Heart left ventricle (tissue), 16 donors: ENCODE measurements around the gene RND1. TPM values are rescaled to one million over a fixed set of nuclear protein-coding genes. Genes with fewer than 3 reads are reported as not detected.

Experiments used
- ATAC-seq, 4 donors: fragments of 200-7000 bp; cut with Tn5 transposase; one replicate each; pipeline ENCODE4 v1.9.1; 2020 to 2022; ENCODE audit warnings: moderate library complexity in 4 of 4, mild to moderate bottlenecking in 3 of 4, moderate number of reproducible peaks in 1 of 4
- DNase-seq, 5 donors: peaks; one replicate each; pipeline ENCODE4 v3.0.0-alpha.2; 2020
- H3K27ac ChIP-seq, 12 donors: fragments of 200-600 bp; sonication (generic) in 4 of 12; one replicate each; pipeline versions ENCODE4 v1.5.0 to v1.8.0; 2016 to 2022; ENCODE audit warnings: mild to moderate bottlenecking in 2 of 12
- H3K27me3 ChIP-seq, 9 donors: fragments of 200-600 bp; sonication (generic) in 2 of 9; one replicate each; pipeline versions ENCODE4 v1.5.1 to v1.8.0; 2016 to 2022; ENCODE audit warnings: mild to moderate bottlenecking in 3 of 9
- H3K36me3 ChIP-seq, 9 donors: fragments of 200-600 bp; sonication (generic) in 2 of 9; one replicate each; pipeline versions ENCODE4 v1.5.0 to v1.8.0; 2018 to 2022; ENCODE audit warnings: mild to moderate bottlenecking in 2 of 9
- H3K4me1 ChIP-seq, 12 donors: fragments of 200-600 bp; sonication (generic) in 4 of 12; one replicate each; pipeline versions ENCODE4 v1.5.0 to v1.8.0; 2016 to 2022; ENCODE audit warnings: mild to moderate bottlenecking in 3 of 12
- H3K4me3 ChIP-seq, 12 donors: fragments of 200-600 bp; sonication (generic) in 4 of 12; one replicate each; pipeline versions ENCODE4 v1.5.0 to v1.8.0; 2017 to 2022; ENCODE audit warnings: mild to moderate bottlenecking in 9 of 12, moderate library complexity in 4 of 12
- H3K9me3 ChIP-seq, 12 donors: fragments of 200-600 bp; sonication (generic) in 4 of 12; one replicate each; pipeline versions ENCODE4 v1.5.0 to v1.8.0; 2016 to 2022; ENCODE audit warnings: mild to moderate bottlenecking in 1 of 12
- CTCF ChIP-seq, 12 donors: fragments of 200-600 bp; sonication (generic) in 4 of 12; IDR thresholded peaks; one replicate each; pipeline versions ENCODE4 v1.5.0 to v1.8.0; 2018 to 2022; ENCODE audit warnings: antibody characterized with exemption in 12 of 12, mild to moderate bottlenecking in 5 of 12
- POLR2A ChIP-seq, 2 donors: fragments of 450-650 bp; IDR thresholded peaks; one replicate each; pipeline ENCODE4 v1.6.1; 2017; ENCODE audit warnings: antibody characterized with exemption in 2 of 2, mild to moderate bottlenecking in 2 of 2, moderate library complexity in 2 of 2
- WGBS, 4 donors: extraction: QIAGEN DNeasy Blood & Tissue Kit in 2 of 4; methylation state at CpG; one replicate each; pipeline versions ENCODE4 v1.1.5 to v1.1.7; 2013 to 2018; 5-methylcytosine and 5-hydroxymethylcytosine counted together
- intact Hi-C, 10 donors: fragments of 100-400 bp; cut with DNase I; formaldehyde crosslinking; loops; one replicate each; pipeline versions ENCODE4 v1.11.1 to v1.14.2; 2022
- polyA plus RNA-seq, 2 donors: library from polyadenylated mRNA; stranded (reverse); fragments of 200-250 nt; gene quantifications; one replicate each; pipeline ENCODE4 v1.2.3, GENCODE V29; 2013
- total RNA-seq, 9 donors: library from RNA; depleted of rRNA in 2 of 9; stranded (reverse); fragments of >200 nt in 2 of 9; fragmentation: NEBNext Ultra II Directional in 3 of 9; extraction: Animal tissue kit (Norgen Biotek cat#: 25700) in 3 of 9; gene quantifications; one replicate each; pipeline versions ENCODE4 v1.1.0 to v1.2.4, GENCODE V29; 2016 to 2023
- donor health status: ischemic (EF 13 %, LVEDD 7.1; RV severe dilation, severe dysfunction).
- donor health status: healthy with polysubstance abuse.
- donor health status: DM: no; HTN: yes; CAD: no.
- donor health status: DM: no; HTN: no; CAD: no.
- donor health status: ischemic (EF 25% LVEDD 6.9; RV normal size, moderate dysfunction).
- donor health status: ischemic (EF 25% LVEDD 5.7; RV mildly dilated, moderate dysfunction).
- donor health status: healthy.
- donor health status: DM: yes; HTN: yes; CAD: no.
- donor health status: ischemic (EF 35%, LVEDD 5.7; RV mildly dilated, moderate dysfunction).
- donor health status: nonischemic (EF 11% LVEDD 7.7; RV severe dilation, severe dysfunction).
- donor health status: DM: yes; HTN: yes; CAD: no.
- donor health status: PGD.
- donor health status: ischemic (EF 29% LVEDD 5.4; RV normal size, mild dysfunction).
- donor health status: nonischemic (EF 23%, LVEDD 6.1; RV moderate dilation, normal function).

RND1 gene
- total and polyA plus RNA-seq, 11 donors, result 0.35 to 1.5 (median 0.60) TPM; not detected in 2

GRCh38 chr12:48824112-48824511 lies 41.6 kb downstream of the RND1 start:
- WGBS, 4 donors, result 85 to 91% (median 86%) methylated on average over 12 of the region's 12 CpGs
- TF ChIP-seq POLR2A (IDR thresholded peaks at IDR 0.05) (no peak), CTCF (IDR thresholded peaks at IDR 0.05) (no peak)
- intact Hi-C loops, result no loop called here
- Histone ChIP-seq H3K27ac (no peak overlapping the region), H3K4me1 (peaks cover 0 to 4% (median 0%) of the 10 kb centered on the region in 12 donors), H3K9me3 (no peaks in the 10 kb centered on the region), H3K36me3 (peaks cover 0 to 37% (median 23%) of the 10 kb centered on the region in 9 donors), H3K27me3 (no peaks in the 10 kb centered on the region), H3K4me3 (no peak overlapping the region)
- DNase-seq, result no peak
- ATAC-seq, result no peak

GRCh38 chr12:48823281-48823680 lies 42.4 kb downstream of the RND1 start:
- ATAC-seq, result no peak
- peaks cover 0 to 29% (median 15%) of the 10 kb centered on the region in 9 donors for H3K36me3 ChIP-seq
- TF ChIP-seq CTCF (IDR thresholded peaks at IDR 0.05) (no peak), POLR2A (IDR thresholded peaks at IDR 0.05) (no peak)
- WGBS, 4 donors, result 85 to 90% (median 88%) methylated on average over 9 to 11 of the region's 11 CpGs
- H3K27ac ChIP-seq, result no peak overlapping the region
- peaks cover 0 to 10% (median 3%) of the 10 kb centered on the region in 12 donors for H3K4me1 ChIP-seq
- intact Hi-C loops, result no loop called here
- no peak overlapping the region for H3K4me3 ChIP-seq
- H3K9me3 ChIP-seq, result no peaks in the 10 kb centered on the region
- DNase-seq, result no peak
- H3K27me3 ChIP-seq, result no peaks in the 10 kb centered on the region

GRCh38 chr12:48822711-48823110 lies 43.0 kb downstream of the RND1 start:
- ATAC-seq, result no peak
- Histone ChIP-seq H3K4me3 (no peak overlapping the region), H3K36me3 (peaks cover 0 to 23% (median 10%) of the 10 kb centered on the region in 9 donors), H3K4me1 (peaks cover 0 to 16% (median 7%) of the 10 kb centered on the region in 12 donors), H3K27ac (no peak overlapping the region), H3K9me3 (no peaks in the 10 kb centered on the region), H3K27me3 (peaks cover 0 to 4% (median 0%) of the 10 kb centered on the region in 9 donors)
- WGBS, 4 donors, result 67 to 86% (median 78%) methylated on average over 2 of the region's 2 CpGs
- TF ChIP-seq POLR2A (IDR thresholded peaks at IDR 0.05) (no peak), CTCF (IDR thresholded peaks at IDR 0.05) (no peak)
- intact Hi-C loops, result no loop called here
- DNase-seq, result no peak

- Histone ChIP-seq H3K4me3 (no peak overlapping the region), H3K27ac (no peak overlapping the region), H3K27me3 (peaks cover 0 to 10% (median 0%) of the 10 kb centered on the region in 9 donors), H3K4me1 (peaks cover 0 to 20% (median 11%) of the 10 kb centered on the region in 12 donors), H3K9me3 (no peaks in the 10 kb centered on the region), H3K36me3 (peaks cover 0 to 17% (median 5%) of the 10 kb centered on the region in 9 donors)
- intact Hi-C loops, result no loop called here
- TF ChIP-seq POLR2A (IDR thresholded peaks at IDR 0.05) (no peak), CTCF (IDR thresholded peaks at IDR 0.05) (no peak)
- DNase-seq, result no peak
- no peak for ATAC-seq
- 86 to 95% (median 92%) methylated on average over 5 of the region's 5 CpGs for WGBS, 4 donors
These were observed 43.5 kb downstream of the RND1 start for GRCh38 chr12:48822139-48822538.
